AG09319 (cell line): ENCODE data around the gene ZDHHC11.
"Not testable (repeated sequence)": the region's sequence is repeated elsewhere in the genome, so short reads cannot be mapped to it uniquely, and the experiment has no call there.

Experiments used
- DNase-seq: peaks from one replicate; pipeline ENCODE4 v3.0.0-alpha.2; 2010; ENCODE audit warnings: low read depth; ENCODE audit errors: extremely low read depth
- TF ChIP-seq, protein P1 (sequence below): IDR thresholded peaks from 2 replicates; pipeline ENCODE4 v1.5.1; 2011; ENCODE audit warnings: low read depth, mild to moderate bottlenecking, inconsistent platforms, low read length, moderate library complexity

Gene ZDHHC11

DNA sequence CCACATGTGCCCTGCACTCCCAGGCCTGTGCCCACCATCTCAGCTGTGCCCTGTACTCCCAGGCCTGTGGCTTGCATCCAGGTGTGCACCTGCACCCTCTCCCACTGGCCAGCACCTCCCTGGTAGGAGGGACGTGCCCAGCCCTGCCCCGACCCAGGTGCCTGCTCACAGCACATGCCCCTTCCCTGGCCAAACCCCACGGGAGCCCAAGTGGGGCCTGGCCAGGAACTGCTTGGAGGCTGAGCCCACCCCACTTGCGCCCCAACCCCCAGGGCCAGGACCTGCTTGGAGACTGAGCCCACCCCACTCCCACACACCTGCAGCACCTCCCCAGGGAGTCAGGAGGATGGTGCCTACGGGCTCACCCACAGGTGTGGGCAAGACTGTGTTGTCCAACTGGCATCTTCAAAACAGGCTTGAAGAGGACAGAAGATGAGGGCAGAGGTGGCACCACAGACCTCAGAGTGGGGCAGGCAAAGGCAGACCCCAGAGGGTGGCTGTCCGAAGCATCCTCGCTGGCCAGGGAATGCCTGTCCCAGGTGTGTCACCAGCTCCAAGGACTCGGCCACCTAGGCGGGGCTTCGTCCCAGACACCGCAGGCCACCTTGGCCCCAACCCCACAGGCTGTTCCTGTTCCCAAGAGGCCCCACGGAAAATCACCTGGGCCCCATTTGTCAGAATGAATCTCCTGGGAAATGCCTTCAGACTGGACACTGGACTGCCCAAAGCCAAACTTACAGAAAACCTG is 77.1 kb downstream of the ZDHHC11 start:
- no peak for DNase-seq
- TF ChIP-seq, protein P1, sequence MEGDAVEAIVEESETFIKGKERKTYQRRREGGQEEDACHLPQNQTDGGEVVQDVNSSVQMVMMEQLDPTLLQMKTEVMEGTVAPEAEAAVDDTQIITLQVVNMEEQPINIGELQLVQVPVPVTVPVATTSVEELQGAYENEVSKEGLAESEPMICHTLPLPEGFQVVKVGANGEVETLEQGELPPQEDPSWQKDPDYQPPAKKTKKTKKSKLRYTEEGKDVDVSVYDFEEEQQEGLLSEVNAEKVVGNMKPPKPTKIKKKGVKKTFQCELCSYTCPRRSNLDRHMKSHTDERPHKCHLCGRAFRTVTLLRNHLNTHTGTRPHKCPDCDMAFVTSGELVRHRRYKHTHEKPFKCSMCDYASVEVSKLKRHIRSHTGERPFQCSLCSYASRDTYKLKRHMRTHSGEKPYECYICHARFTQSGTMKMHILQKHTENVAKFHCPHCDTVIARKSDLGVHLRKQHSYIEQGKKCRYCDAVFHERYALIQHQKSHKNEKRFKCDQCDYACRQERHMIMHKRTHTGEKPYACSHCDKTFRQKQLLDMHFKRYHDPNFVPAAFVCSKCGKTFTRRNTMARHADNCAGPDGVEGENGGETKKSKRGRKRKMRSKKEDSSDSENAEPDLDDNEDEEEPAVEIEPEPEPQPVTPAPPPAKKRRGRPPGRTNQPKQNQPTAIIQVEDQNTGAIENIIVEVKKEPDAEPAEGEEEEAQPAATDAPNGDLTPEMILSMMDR, result no peak

DNA sequence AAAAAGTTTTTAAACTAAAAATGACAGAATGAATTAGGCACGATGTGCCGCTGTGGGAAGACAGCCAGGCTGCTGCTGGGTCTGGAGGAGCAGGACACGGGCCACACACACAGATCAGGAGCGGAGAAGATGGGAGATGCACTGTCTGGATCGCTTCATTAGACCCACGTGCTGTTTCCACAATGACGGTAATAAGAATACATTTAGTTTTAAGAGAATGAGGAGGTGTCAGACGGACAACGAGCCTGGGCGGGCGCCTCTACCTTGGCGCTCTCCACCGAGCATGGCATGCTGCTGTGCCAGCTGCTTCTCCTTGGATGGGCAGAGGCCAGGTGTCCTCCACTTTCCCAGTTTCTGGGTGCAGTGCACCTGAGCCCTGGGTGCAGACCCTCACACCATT is 77.9 kb downstream of the ZDHHC11 start:
- DNase-seq, result not testable (repeated sequence)

DNA sequence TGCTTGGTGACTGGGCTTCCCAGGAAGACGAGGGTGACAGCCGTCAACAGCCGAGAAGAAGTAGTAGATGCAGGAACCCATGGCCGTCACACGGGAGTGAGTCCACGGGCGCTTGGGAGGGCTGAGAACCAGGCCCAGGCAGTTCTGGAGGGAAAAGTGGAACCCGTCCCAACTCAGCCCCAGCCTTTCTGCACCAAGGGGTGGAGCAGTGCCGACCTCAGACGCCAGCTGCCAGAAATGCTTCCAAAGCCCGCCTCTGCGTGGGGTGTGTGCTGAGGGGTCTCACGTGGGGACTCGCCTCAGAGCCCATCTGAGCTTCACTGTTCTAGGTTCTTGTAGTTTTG is 78.3 kb downstream of the ZDHHC11 start:
- not testable (repeated sequence) for DNase-seq

DNA sequence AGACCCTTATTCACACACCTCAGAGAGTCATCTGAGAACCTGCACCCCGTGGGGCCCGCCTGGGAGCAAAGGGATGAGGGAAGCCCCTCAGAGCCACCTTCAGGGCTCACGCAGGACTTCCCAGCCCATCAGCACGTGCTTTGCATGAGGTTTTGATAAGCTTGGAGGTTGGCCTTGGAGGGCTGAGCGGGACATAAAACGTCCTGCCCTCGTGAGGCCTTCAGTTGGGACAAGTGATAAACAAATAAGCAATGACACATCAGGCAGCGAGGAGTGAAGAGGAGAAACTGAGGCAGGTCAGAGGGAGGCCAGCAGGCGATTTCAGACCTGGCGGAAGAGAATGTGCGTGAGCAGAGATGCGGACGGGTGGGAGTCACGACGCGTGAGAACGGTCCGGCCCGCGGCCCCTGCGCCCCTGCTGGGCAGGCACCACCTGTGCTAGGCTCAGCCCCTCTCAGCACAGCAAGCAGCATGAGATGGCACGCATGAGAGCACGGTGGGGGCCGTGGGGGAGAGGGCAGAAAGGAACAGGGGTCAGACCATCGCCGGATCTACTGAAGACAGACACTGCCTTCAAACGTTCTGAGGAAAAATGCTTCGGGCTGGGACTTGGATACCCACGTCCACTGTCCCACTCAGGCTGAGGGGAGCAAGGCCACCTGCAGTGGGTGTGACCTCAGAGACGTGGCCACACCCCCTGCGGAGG is 78.8 kb downstream of the ZDHHC11 start:
- not testable (repeated sequence) for DNase-seq

DNA sequence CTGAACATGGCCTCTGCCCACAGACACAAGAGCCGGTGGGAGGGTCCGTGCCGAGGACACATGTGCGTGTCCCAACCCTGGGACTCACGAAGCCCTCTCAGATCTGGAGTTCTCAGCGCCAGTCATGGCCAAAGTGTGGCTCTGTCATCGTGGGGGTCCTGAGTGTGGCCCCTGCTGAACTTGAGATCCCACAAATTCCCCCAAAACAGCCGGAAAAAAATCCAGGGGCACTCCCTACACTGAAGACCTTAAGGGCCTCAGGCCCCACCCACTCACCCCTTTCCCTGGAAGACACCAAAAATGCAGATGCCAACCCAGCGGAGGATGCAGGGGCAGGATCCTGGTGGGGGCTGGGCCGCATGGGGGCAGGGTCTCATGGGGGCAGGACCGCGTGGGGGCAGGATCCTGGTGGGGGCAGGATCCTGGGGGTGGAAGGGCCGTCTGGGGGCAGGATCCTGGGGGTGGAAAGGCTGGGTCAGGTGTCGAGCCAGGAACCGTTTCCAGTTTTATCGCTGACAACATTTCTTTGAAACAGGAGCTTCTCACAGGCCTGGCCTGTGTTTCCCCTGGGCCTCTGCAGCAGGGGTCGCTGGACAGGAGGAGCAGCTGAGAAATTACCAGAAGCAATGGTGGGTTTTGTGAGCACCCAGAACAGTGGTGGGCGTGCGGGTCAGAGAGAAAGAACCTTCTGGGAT is 79.6 kb downstream of the ZDHHC11 start:
- not testable (repeated sequence) for DNase-seq

DNA sequence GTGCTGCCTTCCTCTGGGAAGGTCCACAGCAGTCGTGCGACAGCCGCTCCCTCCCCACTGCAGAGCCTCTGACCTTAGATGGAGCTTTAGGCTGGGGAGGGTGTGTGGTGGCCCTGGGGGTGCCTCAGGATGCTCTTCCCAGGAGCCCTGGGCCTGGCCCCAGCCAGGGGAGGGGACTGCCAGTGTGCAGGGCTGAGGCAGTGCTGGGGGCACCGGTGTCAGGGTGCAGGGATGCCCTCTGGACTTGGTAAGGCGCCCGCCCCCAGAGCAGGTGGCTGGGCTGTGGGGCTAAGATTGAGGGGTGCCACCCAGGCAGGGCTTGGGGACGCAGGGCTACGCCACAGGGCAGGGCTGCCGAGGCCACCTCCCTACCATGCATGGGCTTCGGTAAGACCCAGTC is 80.2 kb downstream of the ZDHHC11 start:
- not testable (repeated sequence) for DNase-seq

DNA sequence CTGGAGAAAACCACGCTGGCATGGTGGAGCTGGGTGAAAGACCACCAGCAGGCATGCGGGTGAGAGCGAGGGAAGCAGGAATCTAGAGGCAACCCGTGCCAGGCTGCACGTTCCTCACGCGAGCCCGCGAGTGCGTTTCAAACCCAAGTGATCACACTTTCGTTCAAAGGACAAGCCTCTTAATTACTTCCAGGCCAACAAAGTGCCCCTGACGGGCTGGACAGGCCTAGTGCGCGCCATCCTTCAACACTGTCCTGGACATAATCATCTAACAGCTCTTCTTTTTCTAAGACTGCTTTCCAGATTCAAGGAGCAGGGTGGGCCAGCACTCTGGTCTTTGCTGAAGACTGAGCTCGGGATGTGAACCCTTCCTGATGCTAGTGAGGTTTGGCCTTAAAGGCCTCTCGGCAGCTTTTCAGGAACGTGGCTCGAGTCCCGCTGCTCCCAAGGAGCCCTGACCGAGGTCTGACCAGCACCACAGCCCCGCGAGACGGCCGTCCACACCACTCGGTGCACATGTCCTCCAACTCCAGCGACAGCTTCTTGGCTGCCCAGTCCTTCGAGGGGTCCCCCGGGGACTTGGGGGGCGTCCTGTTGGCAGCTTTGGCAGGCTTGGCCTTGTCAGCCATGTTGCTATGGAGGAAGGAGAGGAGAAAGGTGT is 81.2 kb downstream of the ZDHHC11 start:
- DNase-seq, result not testable (repeated sequence)

DNA sequence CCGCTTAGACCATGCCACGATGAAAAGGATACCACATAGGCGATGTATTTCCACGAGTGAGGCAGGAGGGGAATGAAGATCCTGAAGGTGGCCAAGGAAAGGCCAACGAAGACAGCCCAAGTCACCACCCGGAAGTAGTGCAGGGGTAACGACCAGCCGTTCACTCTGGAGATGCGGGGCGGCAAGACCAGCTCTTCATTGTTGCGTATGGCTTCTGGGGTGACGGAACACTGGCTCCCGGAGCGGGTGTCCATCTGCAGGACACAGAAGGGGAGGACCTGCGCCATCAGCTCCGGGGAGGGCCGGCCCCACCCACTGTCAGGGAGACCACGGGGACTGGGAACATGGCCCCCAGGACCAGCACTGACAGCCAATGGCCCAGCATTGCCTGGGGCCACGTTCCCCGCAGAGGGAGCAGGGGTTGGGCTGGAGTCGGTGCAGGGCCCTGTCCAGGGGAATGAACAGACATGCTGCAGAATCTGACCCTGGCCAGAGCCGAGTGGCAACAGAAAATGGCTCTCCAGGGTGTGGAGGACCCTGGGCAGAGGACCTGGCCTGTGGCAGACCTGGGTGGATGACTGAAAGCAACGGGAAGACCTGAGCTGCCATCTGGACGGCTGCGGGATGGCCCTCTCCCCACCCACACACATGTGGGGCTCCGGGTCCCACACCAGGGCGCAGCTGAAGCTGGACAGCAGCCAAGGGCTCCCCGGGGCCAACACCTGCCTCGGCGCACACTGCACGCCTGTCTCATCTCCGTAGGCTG is 83.9 kb downstream of the ZDHHC11 start:
- DNase-seq, result no peak
- TF ChIP-seq, protein P1, result no peak

DNA sequence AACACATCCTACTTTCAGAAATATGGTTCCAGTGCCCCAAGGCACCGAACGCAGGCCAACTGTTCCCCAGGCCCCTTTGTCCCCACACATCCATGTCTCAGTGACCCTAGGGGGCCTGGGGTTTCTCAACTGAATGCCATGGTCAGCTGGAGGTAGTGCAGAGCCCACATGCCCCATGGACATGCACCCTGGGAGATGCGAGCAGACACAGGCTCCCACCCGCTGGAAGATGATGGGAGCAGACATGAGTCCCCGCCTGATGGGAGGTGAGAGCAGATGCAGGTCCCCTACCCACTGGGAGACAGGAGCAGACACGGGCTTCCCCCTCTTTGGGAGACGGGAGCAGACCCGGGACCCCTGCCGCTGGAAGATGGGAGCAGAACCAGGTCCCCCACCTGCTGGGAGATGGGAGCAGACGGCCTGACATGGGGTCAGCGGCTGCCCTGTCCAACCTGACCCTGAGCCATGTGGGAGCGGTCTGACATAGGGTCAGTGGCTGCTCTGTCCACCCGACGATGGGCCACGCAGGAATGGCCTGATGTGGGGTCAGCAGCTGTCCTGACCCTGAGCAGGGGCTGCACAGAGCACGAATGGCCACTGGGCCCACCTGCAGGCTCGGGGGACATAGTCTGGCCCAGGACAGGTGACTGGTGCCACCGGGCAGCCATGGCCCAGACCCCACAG is 84.7 kb downstream of the ZDHHC11 start:
- TF ChIP-seq, protein P1, result no peak
- no peak for DNase-seq
